VCaP (cell line): ENCODE measurements around the gene TAF4.

Experiments
- H3K27ac ChIP-seq: fragments of 450-650 bp; 2 replicates; pipeline ENCODE4 v1.5.1; 2017
- CTCF ChIP-seq: fragments of 450-650 bp; conservative IDR thresholded peaks from 2 replicates; pipeline ENCODE4 v1.5.1; 2017; ENCODE audit warnings: mild to moderate bottlenecking, moderate library complexity

TAF4 gene

GRCh38 chr20:62027698-62028321 is 37.9 kb downstream of the TAF4 start:
- TF ChIP-seq CTCF = no peak
- H3K27ac ChIP-seq = no peak overlapping the region

GRCh38 chr20:62027116-62027515 is 38.6 kb downstream of the TAF4 start:
- H3K27ac ChIP-seq = no peak overlapping the region
- no peak for TF ChIP-seq CTCF

GRCh38 chr20:62026564-62026856 is 39.2 kb downstream of the TAF4 start:
- no peak for TF ChIP-seq CTCF
- no peak overlapping the region for H3K27ac ChIP-seq

GRCh38 chr20:62025832-62026563 is 39.7 kb downstream of the TAF4 start:
- peak; percentile 19; the same call in 1 of the 2 replicates for TF ChIP-seq CTCF
- H3K27ac ChIP-seq = no peak overlapping the region

- H3K27ac ChIP-seq = no peak overlapping the region
- TF ChIP-seq CTCF = no peak
Measured at GRCh38 chr20:62025394-62025793, 40.3 kb downstream of the TAF4 start.

GRCh38 chr20:62023935-62024334 is 41.7 kb downstream of the TAF4 start:
- H3K27ac ChIP-seq = no peak overlapping the region
- no peak for TF ChIP-seq CTCF

GRCh38 chr20:62022575-62023139 is 43.0 kb downstream of the TAF4 start:
- H3K27ac ChIP-seq = no peak overlapping the region
- no peak for TF ChIP-seq CTCF
